NCI-H2196 treated with DMSO at 0.1 percent for 48 hours (cell line): ENCODE measurements around the gene MSI2.
A peak's percentile ranks its signal among the peaks of the same experiment; 100 is the strongest.
"Not testable (repeated sequence)": the region's sequence is repeated elsewhere in the genome, so short reads cannot be mapped to it uniquely, and the experiment has no call there.

Experiments used
- DNase-seq: peaks from one replicate; lab custom pipeline; 2025; ENCODE audit not compliant: unreplicated experiment; lab: John Stamatoyannopoulos, UW

MSI2 gene

DNA sequence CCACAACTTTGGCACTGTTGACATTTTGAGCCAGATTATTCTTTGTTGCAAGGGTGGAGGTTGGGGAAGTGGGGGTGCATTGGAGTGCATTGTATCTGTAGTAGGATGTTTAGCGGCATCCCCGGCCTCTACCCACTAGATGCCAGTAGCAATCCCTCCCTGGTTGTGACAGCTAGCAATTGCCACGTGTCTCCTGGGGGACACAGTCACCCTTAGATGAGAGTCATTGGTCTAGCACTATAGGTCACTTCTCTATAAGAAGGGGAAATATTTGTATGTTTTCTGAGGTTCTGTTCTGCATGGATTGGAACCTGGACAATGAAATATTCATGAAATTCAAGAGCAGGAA is 32.4 kb downstream of the MSI2 start:
- no peak for DNase-seq

DNA sequence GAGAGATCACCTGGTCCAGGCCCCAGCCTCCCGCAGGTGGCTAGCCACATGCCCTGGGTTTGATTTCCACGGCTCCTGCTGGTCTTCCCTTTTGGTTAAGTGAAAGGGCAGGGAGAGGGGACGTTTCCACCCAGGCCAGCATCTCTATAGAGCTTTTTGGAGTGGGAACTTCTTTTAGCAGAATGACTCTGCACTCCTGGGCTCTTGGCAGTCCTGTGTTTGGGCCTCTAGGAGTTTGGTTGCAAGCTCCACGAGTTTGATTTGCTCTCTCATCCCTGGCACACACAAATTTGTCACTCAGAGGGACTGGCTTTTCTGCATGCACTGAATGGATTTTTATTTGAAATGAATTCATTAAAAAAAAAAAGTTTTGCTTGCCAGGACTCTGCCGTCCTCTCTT is 32.8 kb downstream of the MSI2 start:
- DNase-seq, result no peak

DNA sequence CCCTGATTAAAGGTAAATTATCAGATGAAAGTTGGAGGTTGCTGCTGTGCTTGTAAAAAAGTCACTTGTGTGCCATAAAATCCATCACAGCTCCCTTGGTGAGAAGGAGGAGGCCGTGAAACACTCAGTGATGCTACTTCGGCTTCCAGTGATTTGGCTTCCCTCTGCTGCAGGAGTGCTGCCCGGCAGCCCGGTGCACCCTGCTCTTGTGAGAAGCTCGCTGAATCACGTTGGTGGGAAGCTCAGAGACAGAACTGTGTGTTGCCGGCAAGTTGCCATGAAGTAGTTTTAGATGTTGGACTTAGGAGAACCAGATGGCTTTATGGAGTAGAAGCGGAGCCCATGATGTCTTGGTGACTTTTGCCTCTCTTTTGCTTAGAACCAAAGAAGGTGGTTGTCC is 33.3 kb downstream of the MSI2 start:
- no peak for DNase-seq

DNA sequence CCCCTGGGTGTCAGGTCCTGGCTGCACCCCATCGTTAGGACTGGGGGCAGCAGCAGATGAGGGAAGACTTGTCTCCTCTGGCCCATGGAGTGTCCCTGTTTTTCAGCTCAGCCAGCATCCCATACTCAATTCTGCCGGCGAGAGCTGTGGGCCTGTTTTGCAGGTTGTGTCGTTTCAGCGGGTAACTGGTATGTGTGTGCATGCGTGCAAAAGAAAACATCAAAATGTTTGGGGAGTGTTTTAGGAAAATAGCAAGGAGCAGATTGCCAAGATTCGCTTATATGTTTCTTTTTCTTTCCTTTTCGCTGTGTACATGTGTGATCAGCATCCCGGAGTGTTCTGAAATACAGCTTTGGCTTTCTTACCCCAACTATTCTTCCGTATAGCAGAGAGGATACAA is 34.7 kb downstream of the MSI2 start:
- no peak for DNase-seq

- no peak for DNase-seq
These were observed 35.8 kb downstream of the MSI2 start for GRCh38 chr17:57292091-57292490.

GRCh38 chr17:57293077-57293476 is 36.8 kb downstream of the MSI2 start:
- no peak for DNase-seq

GRCh38 chr17:57294101-57294500 is 37.8 kb downstream of the MSI2 start:
- DNase-seq, result peak; percentile 66

GRCh38 chr17:57294629-57295501 is 38.5 kb downstream of the MSI2 start:
- peak; percentile 77 for DNase-seq

DNA sequence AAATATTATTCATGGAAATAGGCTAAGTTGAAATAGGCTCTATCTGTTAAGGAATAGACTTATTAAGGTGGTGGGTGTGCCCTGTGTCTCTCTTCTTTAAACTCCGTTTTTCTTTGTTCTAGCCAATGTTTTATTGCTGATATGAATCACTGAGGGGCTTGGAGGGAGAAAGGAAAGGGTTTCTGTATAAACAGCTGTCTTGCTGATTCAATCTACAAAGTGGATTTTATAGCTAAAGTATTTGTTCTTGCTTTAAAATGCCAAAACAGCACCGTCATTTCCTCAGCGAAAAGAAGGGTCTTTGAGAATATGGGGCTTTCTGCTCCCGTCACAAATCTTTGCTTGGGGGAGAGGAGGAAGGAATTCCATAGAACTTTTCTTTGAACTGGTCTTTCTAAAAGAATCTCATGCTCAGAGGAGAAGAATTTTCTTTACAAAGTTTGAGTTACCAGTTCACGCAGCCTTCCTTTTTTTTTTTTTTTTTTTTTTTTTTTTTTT is 39.3 kb downstream of the MSI2 start:
- no peak for DNase-seq

DNA sequence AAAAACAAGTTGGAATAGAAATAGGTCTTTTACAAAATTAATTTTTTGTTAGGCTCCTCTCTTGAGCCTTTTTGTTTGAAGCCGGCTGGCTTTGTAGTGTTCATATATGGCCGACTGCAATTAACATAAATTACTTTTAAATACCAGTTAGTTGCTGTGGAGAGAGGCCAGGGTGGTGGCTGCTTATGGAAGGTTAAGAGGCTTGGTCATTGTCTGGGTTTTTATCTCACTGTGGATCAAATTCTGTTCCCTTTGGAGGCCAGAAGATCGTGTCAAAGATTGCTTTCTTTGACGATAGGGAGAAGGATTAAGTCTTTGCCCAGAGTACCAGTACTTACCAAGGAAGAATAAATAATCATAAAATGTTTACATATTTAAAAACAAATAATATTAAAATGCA is 39.9 kb downstream of the MSI2 start:
- DNase-seq, result no peak

GRCh38 chr17:57299176-57299575 is 42.9 kb downstream of the MSI2 start:
- DNase-seq, result no peak

DNA sequence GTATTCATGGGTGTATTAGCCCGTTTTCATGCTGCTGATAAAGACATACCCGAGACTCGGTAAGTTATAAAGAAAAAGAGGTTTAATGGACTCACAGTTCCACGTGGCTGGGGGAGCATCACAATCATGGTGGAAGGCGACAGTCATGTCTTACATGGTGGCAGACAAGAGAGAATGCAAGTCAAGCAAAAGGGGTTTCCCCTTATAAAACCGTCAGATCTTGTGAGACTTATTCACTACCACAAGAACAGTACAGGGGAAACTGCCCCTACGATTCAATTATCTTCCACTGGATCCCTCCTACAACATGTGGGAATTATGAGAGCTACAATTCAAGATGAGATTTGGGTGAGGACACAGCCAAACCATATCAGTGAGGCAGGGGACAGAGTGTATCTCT is 44.3 kb downstream of the MSI2 start:
- DNase-seq, result not testable (repeated sequence)

DNA sequence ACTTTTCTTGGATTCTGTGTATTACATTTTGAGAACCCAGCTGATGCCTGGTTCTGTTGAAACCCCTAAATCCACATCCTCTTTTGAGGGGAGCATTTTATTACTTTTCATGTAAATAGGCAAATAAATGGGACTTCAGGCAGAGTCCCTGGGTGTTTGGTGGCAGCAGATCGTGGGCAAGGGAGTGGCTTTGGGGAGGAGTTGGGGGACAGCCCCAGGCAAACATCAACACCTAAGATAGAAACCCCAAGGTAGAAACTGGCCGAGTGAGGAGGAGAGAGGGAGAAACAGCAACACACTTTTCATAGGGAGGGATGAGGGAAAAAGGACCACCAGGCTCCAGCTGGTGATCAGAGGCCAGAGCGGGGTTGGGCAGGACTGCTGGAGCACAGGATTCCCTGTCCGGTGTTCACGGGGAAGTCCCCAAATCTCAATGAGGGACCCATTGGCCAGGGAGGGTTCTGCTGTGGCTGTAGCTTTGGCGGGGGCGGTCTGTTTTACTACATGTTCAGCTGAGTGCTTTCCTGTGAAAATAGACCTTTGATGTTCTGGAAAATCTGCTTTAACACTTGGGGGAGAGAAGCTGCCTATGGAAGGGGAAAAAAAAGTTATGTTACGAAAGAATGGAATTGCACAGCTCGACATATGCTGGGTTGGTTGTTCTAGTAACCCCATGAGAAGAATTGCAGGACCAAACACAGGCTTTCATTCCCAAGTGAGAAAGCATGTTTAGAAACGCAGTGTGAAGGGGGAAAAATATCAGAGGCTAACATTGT is 46.6 kb downstream of the MSI2 start:
- DNase-seq, result no peak

DNA sequence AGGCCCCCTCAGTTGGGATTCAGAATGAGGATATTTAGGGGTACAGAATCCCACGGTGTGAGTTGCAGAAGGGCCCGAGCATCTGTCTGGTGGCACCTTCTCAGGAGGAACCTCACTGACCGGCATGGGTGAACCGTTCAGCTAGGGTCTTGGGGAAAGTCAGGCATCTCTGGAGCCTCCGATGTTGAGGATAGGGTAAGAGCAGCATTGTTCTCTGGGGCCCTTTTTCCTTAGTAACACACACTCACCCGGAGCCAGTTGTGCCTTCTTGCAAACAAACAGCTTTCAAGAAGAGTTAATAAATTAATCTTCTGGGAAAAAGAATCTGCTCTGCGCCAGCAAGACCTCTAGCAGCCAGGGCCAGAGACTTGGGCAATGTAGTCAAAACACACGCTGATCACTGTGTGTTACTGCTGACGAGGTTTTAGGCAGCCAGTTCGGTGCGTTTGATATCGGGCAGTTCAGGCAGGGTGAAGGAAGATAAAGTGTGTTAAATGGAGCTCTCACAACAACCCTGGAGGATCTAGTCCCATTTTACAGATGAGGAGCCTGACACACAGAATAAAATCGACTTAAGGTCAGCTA is 48.9 kb downstream of the MSI2 start:
- DNase-seq, result no peak

DNA sequence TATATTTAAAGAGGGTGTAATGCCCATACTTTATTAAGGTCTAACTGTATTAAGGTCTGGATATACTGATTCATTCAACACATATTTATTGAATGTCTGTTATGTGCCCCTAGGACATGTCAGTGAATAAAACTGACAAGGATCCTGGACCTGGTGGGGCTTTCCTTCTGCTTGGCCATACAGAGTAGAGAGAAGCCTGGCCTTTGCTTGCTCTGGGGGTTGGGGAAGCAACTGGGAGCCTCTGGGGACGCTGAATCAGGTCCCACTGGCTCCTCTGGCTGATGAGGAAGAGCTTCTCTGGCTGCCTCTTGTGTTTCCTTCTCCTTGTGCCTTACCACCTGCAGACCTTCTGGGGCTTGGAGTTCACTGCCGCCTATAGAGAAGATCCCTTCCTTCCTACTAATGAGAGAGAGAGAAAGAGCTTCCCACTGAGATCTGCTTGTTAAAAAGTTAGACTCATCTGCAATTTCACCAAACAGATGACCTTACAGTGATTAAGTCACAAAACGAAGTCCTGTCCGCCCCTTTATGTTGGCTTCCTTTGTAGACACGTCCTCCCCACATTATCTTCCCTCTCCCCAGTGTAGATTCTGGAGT is 49.7 kb downstream of the MSI2 start:
- no peak for DNase-seq

DNA sequence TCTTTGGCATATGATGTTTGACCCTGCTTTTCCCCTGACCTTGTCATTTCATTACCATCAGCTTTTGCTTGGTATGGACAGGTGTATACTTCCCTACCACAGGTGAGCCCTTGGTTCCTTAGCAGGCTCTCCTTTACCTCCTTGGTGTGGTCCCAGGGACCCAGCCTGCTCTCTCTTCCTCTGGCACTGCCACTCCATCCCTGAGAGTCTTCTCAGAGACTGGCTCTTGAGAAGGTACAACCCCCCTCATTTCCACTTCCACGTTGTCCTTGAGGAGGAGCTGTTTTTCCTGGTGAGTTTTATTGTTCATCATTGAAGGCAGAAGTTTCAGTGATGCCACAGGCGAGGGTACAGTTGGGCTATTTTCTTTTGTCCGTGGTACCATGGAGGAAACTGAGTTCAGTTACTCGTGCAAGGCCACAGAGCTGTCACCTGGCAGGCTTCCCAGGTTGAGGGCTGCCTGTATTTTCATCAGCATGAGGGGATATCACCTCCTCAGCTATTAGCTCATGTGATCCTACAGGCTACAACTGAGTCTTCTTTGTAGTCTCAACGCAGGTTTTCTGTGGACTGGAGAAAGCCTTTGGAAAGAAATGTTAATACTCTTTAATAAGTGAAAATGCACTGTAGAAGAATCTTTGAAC is 52.3 kb downstream of the MSI2 start:
- no peak for DNase-seq

- no peak for DNase-seq
These were observed 53.2 kb downstream of the MSI2 start for GRCh38 chr17:57309479-57309878.

- no peak for DNase-seq
These were observed 55.2 kb downstream of the MSI2 start for GRCh38 chr17:57311281-57312216.

DNA sequence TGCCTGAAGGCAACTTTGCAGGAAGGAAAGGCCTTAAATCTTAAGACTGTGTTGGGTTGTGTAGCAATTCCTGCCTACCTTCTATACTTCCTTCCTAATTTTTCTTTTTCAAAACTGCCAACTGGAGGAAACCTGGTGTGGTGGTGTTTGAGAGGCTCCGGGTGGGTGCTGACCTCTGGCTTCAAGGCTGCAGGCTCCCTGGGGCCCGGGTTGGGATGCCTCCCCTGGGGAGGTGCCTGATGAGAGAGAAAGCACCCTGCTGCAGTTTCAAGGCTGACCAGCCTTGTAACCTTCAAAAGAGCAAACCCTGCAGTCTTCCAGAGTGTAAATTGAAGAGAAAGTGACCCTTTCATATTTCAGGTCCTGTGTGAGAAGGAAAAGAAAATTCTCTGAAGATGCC is 55.9 kb downstream of the MSI2 start:
- no peak for DNase-seq
